ENCODE measurements around the gene DEFB108B.
"Not testable (repeated sequence)": the region's sequence is repeated elsewhere in the genome, so short reads cannot be mapped to it uniquely, and the experiment has no call there.

DEFB108B gene

DNA sequence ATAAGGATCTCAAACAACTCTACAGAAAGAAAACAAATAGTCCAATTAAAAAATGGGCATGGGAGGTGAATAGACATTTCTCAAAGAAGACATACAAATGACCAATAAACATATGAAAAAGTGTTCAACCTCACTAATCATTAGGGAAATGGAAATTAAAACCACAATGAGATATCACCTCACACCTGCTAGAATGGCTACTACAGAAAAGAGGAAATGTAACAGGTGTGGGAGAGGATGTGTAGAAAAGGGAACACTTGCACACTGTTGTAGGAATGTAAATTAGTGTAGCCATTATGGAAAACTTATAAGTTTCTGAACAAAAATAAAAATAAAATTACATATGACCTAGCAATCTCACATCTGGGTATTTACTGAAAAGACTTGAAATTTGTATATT lies 37.7 kb downstream of the DEFB108B start:
- not testable (repeated sequence) for H3F3A ChIP-seq (ENCODE audit: insufficient read depth); H4K20me1 ChIP-seq (ENCODE audit: low read depth, low read length); H3K27ac ChIP-seq (ENCODE audit: low read depth, low read length); H3K36me3 ChIP-seq (ENCODE audit: low read length); H3K4me3 ChIP-seq (ENCODE audit: insufficient read depth, low read length, poor library complexity, severe bottlenecking); H3K9me2 ChIP-seq (replicated peaks; ENCODE audit: insufficient read depth, low read length); H2AFZ ChIP-seq (ENCODE audit: low read depth, low read length, severe bottlenecking); H3K9ac ChIP-seq (ENCODE audit: low read length); H3K79me2 ChIP-seq (ENCODE audit: insufficient read depth, low read length); H3K27me3 ChIP-seq (ENCODE audit: low read length); H3K9me3 ChIP-seq (ENCODE audit: insufficient read depth, low read length)
- H3K4me2 ChIP-seq (ENCODE audit: low read depth, low read length, poor library complexity, severe bottlenecking), result peak overlapping the region; percentile 14

DNA sequence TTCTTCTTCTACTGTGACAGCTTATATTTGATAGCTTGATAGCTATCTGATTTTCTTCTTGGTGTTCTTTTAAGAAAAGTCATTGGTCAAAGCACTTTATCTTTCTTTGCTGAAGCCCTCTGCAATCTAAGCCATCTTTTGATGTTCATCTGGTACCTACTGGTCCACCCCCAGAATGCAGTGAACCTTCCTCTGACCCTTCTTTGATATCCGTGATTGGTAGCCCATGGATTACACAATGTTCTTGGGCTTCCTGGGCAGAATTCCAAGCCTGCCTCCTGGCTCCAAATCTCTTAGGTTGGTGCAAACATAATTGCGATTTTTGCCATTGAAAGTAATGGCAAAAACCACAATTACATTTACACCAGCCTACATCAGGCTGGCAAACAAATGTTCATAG lies 43.3 kb downstream of the DEFB108B start:
- H3K9me3 ChIP-seq (ENCODE audit: insufficient read depth, low read length); H3F3A ChIP-seq (ENCODE audit: insufficient read depth); H4K20me1 ChIP-seq (ENCODE audit: low read depth, low read length); H3K4me3 ChIP-seq (ENCODE audit: insufficient read depth, low read length, poor library complexity, severe bottlenecking); H3K27ac ChIP-seq (ENCODE audit: low read depth, low read length); H3K9ac ChIP-seq (ENCODE audit: low read length); H2AFZ ChIP-seq (ENCODE audit: low read depth, low read length, severe bottlenecking); H3K9me2 ChIP-seq (replicated peaks; ENCODE audit: insufficient read depth, low read length); H3K36me3 ChIP-seq (ENCODE audit: low read length); H3K27me3 ChIP-seq (ENCODE audit: low read length); H3K4me2 ChIP-seq (ENCODE audit: low read depth, low read length, poor library complexity, severe bottlenecking); H3K79me2 ChIP-seq (ENCODE audit: insufficient read depth, low read length): not testable (repeated sequence)

DNA sequence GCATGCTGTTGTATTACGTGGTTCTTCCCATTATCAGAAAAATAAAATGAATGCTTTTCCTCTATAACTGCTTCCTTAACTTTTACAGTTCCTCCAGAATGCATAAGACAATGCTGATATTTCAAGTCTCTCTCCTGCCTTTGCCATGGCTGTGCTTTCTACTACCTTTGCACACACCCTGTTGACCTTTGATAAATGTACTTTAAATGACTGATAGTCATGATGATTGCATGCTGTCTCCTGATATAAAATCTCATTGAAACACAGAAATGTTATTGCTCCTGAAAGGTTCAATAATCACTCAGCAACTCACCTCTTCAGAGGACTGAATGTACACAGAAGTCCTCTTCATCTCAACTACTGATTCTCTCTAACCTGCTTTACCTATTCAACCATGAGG lies 45.1 kb downstream of the DEFB108B start, which contains the start of gene DEFB131B:
Gene DEFB131B (plus strand): TSS at position 395 of the 400 bp plus-strand sequence. CDS start 0 bp downstream, at position 395.
- not testable (repeated sequence) for H3K79me2 ChIP-seq (ENCODE audit: insufficient read depth, low read length); H3K36me3 ChIP-seq (ENCODE audit: low read length); H3K9me2 ChIP-seq (replicated peaks; ENCODE audit: insufficient read depth, low read length); H3K27ac ChIP-seq (ENCODE audit: low read depth, low read length); H3K27me3 ChIP-seq (ENCODE audit: low read length); H3K9me3 ChIP-seq (ENCODE audit: insufficient read depth, low read length); H3K9ac ChIP-seq (ENCODE audit: low read length); H4K20me1 ChIP-seq (ENCODE audit: low read depth, low read length); H2AFZ ChIP-seq (ENCODE audit: low read depth, low read length, severe bottlenecking); H3K4me2 ChIP-seq (ENCODE audit: low read depth, low read length, poor library complexity, severe bottlenecking); H3K4me3 ChIP-seq (ENCODE audit: insufficient read depth, low read length, poor library complexity, severe bottlenecking); H3F3A ChIP-seq (ENCODE audit: insufficient read depth)

DNA sequence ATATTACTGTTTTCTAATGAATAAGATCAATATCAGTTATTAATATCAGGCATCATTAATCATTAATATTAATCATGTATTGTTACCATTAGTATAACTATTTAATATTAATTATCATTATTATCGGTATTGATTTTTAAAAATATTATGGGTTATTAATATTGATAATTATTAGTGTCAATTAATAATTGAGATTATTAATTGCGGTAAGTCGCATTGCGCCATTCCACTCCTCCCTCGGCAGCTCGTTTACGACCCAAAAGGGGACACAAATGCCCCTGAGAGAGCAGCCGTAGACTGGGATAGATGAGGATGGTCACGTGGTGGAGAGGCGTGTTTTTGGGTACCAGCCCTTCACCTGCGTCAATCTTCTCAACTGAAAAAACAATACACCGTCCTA lies 52.8 kb downstream of the DEFB108B start:
- H4K20me1 ChIP-seq (ENCODE audit: low read depth, low read length); H3K27me3 ChIP-seq (ENCODE audit: low read length); H3K9ac ChIP-seq (ENCODE audit: low read length); H3K9me3 ChIP-seq (ENCODE audit: insufficient read depth, low read length); H3K27ac ChIP-seq (ENCODE audit: low read depth, low read length); H3K9me2 ChIP-seq (replicated peaks; ENCODE audit: insufficient read depth, low read length); H2AFZ ChIP-seq (ENCODE audit: low read depth, low read length, severe bottlenecking); H3K4me3 ChIP-seq (ENCODE audit: insufficient read depth, low read length, poor library complexity, severe bottlenecking); H3K79me2 ChIP-seq (ENCODE audit: insufficient read depth, low read length); H3F3A ChIP-seq (ENCODE audit: insufficient read depth); H3K36me3 ChIP-seq (ENCODE audit: low read length); H3K4me2 ChIP-seq (ENCODE audit: low read depth, low read length, poor library complexity, severe bottlenecking): not testable (repeated sequence)
